H9 (cell line): ENCODE measurements around the gene SIKE1. TPM values are rescaled to one million over a fixed set of nuclear protein-coding genes. Genes with fewer than 3 reads are reported as not detected.
"Not testable (repeated sequence)": the region's sequence is repeated elsewhere in the genome, so short reads cannot be mapped to it uniquely, and the experiment has no call there.

ENCODE experiments used
- DNase-seq: peaks from one replicate; pipeline ENCODE4 v3.0.0-alpha.2; 2017
- H2AFZ ChIP-seq: one replicate; pipeline ENCODE4 v1.6.1; 2013; ENCODE audit warnings: mild to moderate bottlenecking, low read length, control low read depth, moderate library complexity
- H2AK5ac ChIP-seq: 2 replicates; pipeline ENCODE4 v1.6.1; 2013; ENCODE audit warnings: low read length, control low read depth, mixed read lengths; ENCODE audit not compliant: insufficient read length
- H2BK120ac ChIP-seq: one replicate; pipeline ENCODE4 v1.6.1; 2013; ENCODE audit warnings: low read depth, mild to moderate bottlenecking, low read length, control low read depth, inconsistent platforms; ENCODE audit not compliant: poor library complexity, severe bottlenecking
- H2BK12ac ChIP-seq: 2 replicates; pipeline ENCODE4 v1.6.1; 2013; ENCODE audit warnings: low read length, control low read depth, mixed read lengths, low read depth; ENCODE audit not compliant: insufficient read length
- H2BK15ac ChIP-seq: 2 replicates; pipeline ENCODE4 v1.6.1; 2013; ENCODE audit warnings: low read depth, low read length, control low read depth
- H2BK20ac ChIP-seq: one replicate; pipeline ENCODE4 v1.6.1; 2013; ENCODE audit warnings: low read depth, mild to moderate bottlenecking, low read length, control low read depth, inconsistent platforms; ENCODE audit not compliant: poor library complexity, severe bottlenecking
- H2BK5ac ChIP-seq: 2 replicates; pipeline ENCODE4 v1.6.1; 2013; ENCODE audit warnings: low read length, control low read depth, mixed read lengths; ENCODE audit not compliant: insufficient read length
- H3K14ac ChIP-seq: 2 replicates; pipeline ENCODE4 v1.6.1; 2013; ENCODE audit warnings: low read length, control low read depth; ENCODE audit not compliant: insufficient read depth
- H3K18ac ChIP-seq: 2 replicates; pipeline ENCODE4 v1.6.1; 2013; ENCODE audit warnings: low read depth, mild to moderate bottlenecking, mixed read lengths, low read length, control low read depth; ENCODE audit not compliant: insufficient read length
- H3K23ac ChIP-seq: 2 replicates; pipeline ENCODE4 v1.6.1; 2013; ENCODE audit warnings: low read length, control low read depth, mixed read lengths, low read depth; ENCODE audit not compliant: insufficient read length
- H3K23me2 ChIP-seq: 2 replicates; pipeline ENCODE4 v1.6.1; 2013; ENCODE audit warnings: low read depth, mild to moderate bottlenecking, mixed read lengths, low read length, control low read depth; ENCODE audit not compliant: insufficient read length, poor library complexity, severe bottlenecking
- H3K27ac ChIP-seq: 2 replicates; pipeline ENCODE4 v1.5.1; 2013; ENCODE audit warnings: low read length, control low read depth, mixed read lengths, low read depth; ENCODE audit not compliant: insufficient read length
- H3K27me3 ChIP-seq: 2 replicates; pipeline ENCODE4 v1.6.1; 2013; ENCODE audit warnings: low read length, control low read depth, inconsistent platforms; ENCODE audit not compliant: insufficient read depth
- H3K4ac ChIP-seq: 2 replicates; pipeline ENCODE4 v1.6.1; 2013; ENCODE audit warnings: low read depth, mild to moderate bottlenecking, control low read depth, inconsistent platforms, low read length, moderate library complexity
- H3K4me1 ChIP-seq: 2 replicates; pipeline ENCODE4 v1.6.1; 2013; ENCODE audit warnings: low read length, control low read depth, inconsistent platforms; ENCODE audit not compliant: insufficient read depth
- H3K4me2 ChIP-seq: 2 replicates; pipeline ENCODE4 v1.6.1; 2013; ENCODE audit warnings: low read length, control low read depth, mixed read lengths; ENCODE audit not compliant: insufficient read length, insufficient read depth
- H3K56ac ChIP-seq: 2 replicates; pipeline ENCODE4 v1.6.1; 2013; ENCODE audit warnings: low read depth, mild to moderate bottlenecking, mixed read lengths, low read length, control low read depth; ENCODE audit not compliant: insufficient read length
- H3K79me1 ChIP-seq: 2 replicates; pipeline ENCODE4 v1.6.1; 2013; ENCODE audit warnings: low read depth, mild to moderate bottlenecking, moderate library complexity, low read length, control low read depth, inconsistent platforms; ENCODE audit not compliant: insufficient read depth, poor library complexity, severe bottlenecking
- H3K79me2 ChIP-seq: 2 replicates; pipeline ENCODE4 v1.6.1; 2013; ENCODE audit warnings: low read length, control low read depth, inconsistent platforms; ENCODE audit not compliant: insufficient read depth
- H3K9ac ChIP-seq: 2 replicates; pipeline ENCODE4 v1.6.1; 2013; ENCODE audit warnings: low read length, control low read depth, mixed read lengths; ENCODE audit not compliant: insufficient read length; ENCODE audit errors: extremely low read depth
- H3K9me3 ChIP-seq: one replicate; pipeline ENCODE4 v1.6.1; 2013; ENCODE audit warnings: low read depth, low read length, inconsistent platforms; ENCODE audit not compliant: control insufficient read depth
- H3T11ph ChIP-seq: one replicate; pipeline ENCODE4 v1.6.1; 2013; ENCODE audit warnings: mild to moderate bottlenecking, low read length, control low read depth, inconsistent platforms
- H4K20me1 ChIP-seq: one replicate; pipeline ENCODE4 v1.6.1; 2013; ENCODE audit not compliant: control insufficient read depth, insufficient read length, insufficient read depth
- H4K5ac ChIP-seq: 2 replicates; pipeline ENCODE4 v1.6.1; 2013; ENCODE audit warnings: low read depth, mild to moderate bottlenecking, mixed read lengths, low read length, control low read depth; ENCODE audit not compliant: insufficient read length
- H4K8ac ChIP-seq: replicated peaks from 2 replicates; pipeline ENCODE4 v1.6.1; 2013; ENCODE audit warnings: low read length, control low read depth, mixed read lengths, low read depth; ENCODE audit not compliant: insufficient read length
- H4K91ac ChIP-seq: 2 replicates; pipeline ENCODE4 v1.6.1; 2013; ENCODE audit warnings: low read depth, mild to moderate bottlenecking, moderate library complexity, mixed read lengths, low read length, control low read depth; ENCODE audit not compliant: insufficient read length
- H3K27ac Mint-ChIP-seq, 3 experiments: 2 replicates in 2 of 3; 3 replicates in 1 of 3; pipeline ENCODE4 v1.8.0; 2020 to 2021; ENCODE audit warnings: mixed read lengths in 3 of 3, mild to moderate bottlenecking in 1 of 3, moderate library complexity in 1 of 3
- H3K27me3 Mint-ChIP-seq: 2 replicates; pipeline ENCODE4 v1.8.0; 2021; ENCODE audit warnings: low read depth, mild to moderate bottlenecking, moderate library complexity, mixed read lengths
- H3K36me3 Mint-ChIP-seq, 3 experiments: 2 replicates in 2 of 3; 3 replicates in 1 of 3; pipeline ENCODE4 v1.8.0; 2020 to 2021; ENCODE audit warnings: low read depth in 3 of 3, mixed read lengths in 3 of 3; ENCODE audit not compliant: insufficient read depth in 1 of 3
- H3K4me1 Mint-ChIP-seq, 2 experiments: 2 replicates each; pipeline ENCODE4 v1.8.0; 2020; ENCODE audit warnings: mixed read lengths in 2 of 2
- H3K4me3 Mint-ChIP-seq, 2 experiments: 2 replicates in 1 of 2; 3 replicates in 1 of 2; pipeline ENCODE4 v1.8.0; 2020 to 2021; ENCODE audit warnings: mild to moderate bottlenecking in 2 of 2, mixed read lengths in 2 of 2, moderate library complexity in 1 of 2
- H3K9me3 Mint-ChIP-seq, 2 experiments: 2 replicates in 1 of 2; 3 replicates in 1 of 2; pipeline ENCODE4 v1.8.0; 2020; ENCODE audit warnings: mild to moderate bottlenecking in 2 of 2, mixed read lengths in 2 of 2, moderate library complexity in 1 of 2
- WGBS: extraction: QIAGEN DNeasy Blood & Tissue Kit; methylation state at CpG from one replicate; pipeline ENCODE4 v1.1.7; 2013; ENCODE audit warnings: missing lambda C conversion rate, low lambda C conversion rate, mixed read lengths; ENCODE audit not compliant: insufficient read length; ENCODE audit errors: extremely low coverage; 5-methylcytosine and 5-hydroxymethylcytosine counted together
- total RNA-seq: library from RNA; stranded (reverse); gene quantifications from 2 replicates; pipeline ENCODE4 v1.2.1, GENCODE V29; 2021
- TF ChIP-seq, protein P1 (sequence below): fragments of 200-600 bp; sonication (generic); conservative IDR thresholded peaks from 3 replicates; pipeline ENCODE4 v1.8.0; 2021; ENCODE audit warnings: antibody characterized with exemption, mild to moderate bottlenecking

SIKE1 gene
- total RNA-seq, 1 experiment from 2014 or later: 75.3 TPM

DNA sequence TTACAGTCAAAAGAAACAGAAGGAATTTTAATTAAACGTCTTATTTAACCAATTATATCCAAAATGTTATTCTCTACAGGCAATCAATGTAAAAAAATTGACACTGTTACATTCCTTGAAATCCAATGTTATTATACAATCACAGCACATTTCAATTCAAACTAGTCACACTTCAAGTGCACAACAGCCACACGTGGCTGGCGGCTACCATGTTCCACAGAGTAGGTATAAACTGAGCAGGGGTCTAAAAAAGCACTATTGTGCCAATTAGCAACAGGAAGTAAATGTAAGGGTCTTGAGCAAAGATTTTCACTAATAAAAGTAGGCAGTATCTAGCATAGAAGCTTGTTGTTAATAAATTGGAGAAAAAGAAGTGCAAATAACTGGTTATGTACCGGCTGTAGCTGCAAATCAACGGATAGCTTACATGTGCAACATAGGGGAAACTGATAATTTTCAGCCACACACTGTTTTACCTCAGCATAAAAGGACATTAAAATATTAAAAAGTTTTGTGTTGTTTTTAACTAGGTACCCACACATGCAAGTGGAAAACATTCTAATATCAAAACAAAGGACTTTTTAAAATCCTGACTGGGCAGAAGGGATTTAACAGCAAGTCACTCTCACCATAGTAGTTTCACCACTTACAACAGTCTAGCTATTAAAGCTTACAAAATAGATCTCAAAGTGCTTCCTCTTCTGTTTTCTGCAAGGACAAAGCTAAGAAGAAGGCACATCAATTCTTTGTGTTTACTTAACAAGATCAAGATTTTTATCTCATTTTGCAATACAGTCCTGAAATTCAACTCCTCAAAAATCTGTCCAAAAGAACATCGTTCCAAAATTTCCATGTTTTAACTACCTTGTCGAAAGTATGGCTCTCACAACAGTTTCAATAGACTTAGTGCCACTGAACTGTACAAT is 25.2 kb downstream of the SIKE1 start:
- no peak overlapping the region for H3K27ac ChIP-seq

DNA sequence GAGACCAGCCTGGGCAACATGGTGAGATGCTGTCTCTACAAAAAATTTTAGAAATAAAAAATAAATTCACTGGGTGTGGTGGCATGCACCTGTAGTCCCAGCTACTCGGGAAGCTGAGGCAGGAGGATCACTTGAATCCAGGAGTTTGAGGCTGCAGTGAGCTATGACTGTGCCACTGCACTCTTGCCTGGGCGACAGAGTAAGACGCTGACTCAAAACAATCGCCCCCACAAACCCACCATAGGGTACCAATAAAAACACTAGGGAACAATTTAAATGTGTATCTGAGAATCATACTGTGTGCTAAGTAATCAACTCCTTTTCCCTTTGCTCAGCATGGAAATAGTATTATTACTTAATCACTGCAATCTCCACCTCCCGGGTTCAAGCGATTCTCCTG is 26.8 kb downstream of the SIKE1 start:
- H3K79me1 ChIP-seq, H3K4ac ChIP-seq, H3K9me3 Mint-ChIP-seq, H3K27ac ChIP-seq, H3K9me3 ChIP-seq, H2BK5ac ChIP-seq, H2BK12ac ChIP-seq, H3K27ac Mint-ChIP-seq, H2BK120ac ChIP-seq, H3K27me3 ChIP-seq, H2BK20ac ChIP-seq, H2BK15ac ChIP-seq, H4K5ac ChIP-seq, H3K23me2 ChIP-seq, H3T11ph ChIP-seq, H3K9ac ChIP-seq, H2AK5ac ChIP-seq, H4K91ac ChIP-seq, H4K8ac ChIP-seq, H2AFZ ChIP-seq, H3K23ac ChIP-seq, H3K27me3 Mint-ChIP-seq, H3K18ac ChIP-seq, H3K56ac ChIP-seq, H3K14ac ChIP-seq, H3K4me1 ChIP-seq, H4K20me1 ChIP-seq, DNase-seq: not testable (repeated sequence)
- H3K79me2 ChIP-seq: peaks cover 69% of the 10 kb centered on the region
- WGBS: no CpG with 5 or more reads among the region's 6 CpGs
- peaks cover 52 to 54% of the 10 kb centered on the region in 2 experiments for H3K4me1 Mint-ChIP-seq
- peak overlapping the region; percentile 8 to 67; a peak in 2 of 5 replicates for H3K4me3 Mint-ChIP-seq
- H3K4me2 ChIP-seq: peak overlapping the region; percentile 30
- H3K36me3 Mint-ChIP-seq: peaks cover 22 to 51% (median 49%) of the 10 kb centered on the region in 3 experiments

More for the DNA sequence above, 25.2 kb downstream of the SIKE1 start:
- H4K8ac ChIP-seq: no peak overlapping the region
- no peak overlapping the region for H3K4ac ChIP-seq
- Mint-ChIP-seq H3K4me1 (peaks cover 52 to 54% of the 10 kb centered on the region in 2 experiments), H3K9me3 (no peaks in the 10 kb centered on the region; a peak in 2 of 5 replicates), H3K4me3 (peak overlapping the region; percentile 100), H3K27me3 (peaks cover 1% of the 10 kb centered on the region; the same call in 1 of the 2 replicates), H3K36me3 (peaks cover 12 to 36% (median 33%) of the 10 kb centered on the region in 3 experiments), H3K27ac (peak overlapping the region; percentile 37 to 68 (median 62); a peak in 4 of 7 replicates)
- H4K91ac ChIP-seq: no peak overlapping the region
- H3K9me3 ChIP-seq: no peaks in the 10 kb centered on the region
- DNase-seq: no peak
- H3T11ph ChIP-seq: no peak overlapping the region
- H4K20me1 ChIP-seq: peaks cover 3% of the 10 kb centered on the region
- H4K5ac ChIP-seq: no peak overlapping the region
- H2AK5ac ChIP-seq: no peak overlapping the region
- no peak overlapping the region for H3K23ac ChIP-seq
- H2BK12ac ChIP-seq: no peak overlapping the region
- no peak overlapping the region for H2BK5ac ChIP-seq
- H3K79me1 ChIP-seq: peaks cover 5% of the 10 kb centered on the region
- H3K56ac ChIP-seq: no peak overlapping the region
- peak overlapping the region; percentile 77 for H3K4me2 ChIP-seq
- no CpG with 5 or more reads among the region's 7 CpGs for WGBS
- H3K14ac ChIP-seq: no peak overlapping the region
- H3K9ac ChIP-seq: no peak overlapping the region
- TF ChIP-seq, protein P1, sequence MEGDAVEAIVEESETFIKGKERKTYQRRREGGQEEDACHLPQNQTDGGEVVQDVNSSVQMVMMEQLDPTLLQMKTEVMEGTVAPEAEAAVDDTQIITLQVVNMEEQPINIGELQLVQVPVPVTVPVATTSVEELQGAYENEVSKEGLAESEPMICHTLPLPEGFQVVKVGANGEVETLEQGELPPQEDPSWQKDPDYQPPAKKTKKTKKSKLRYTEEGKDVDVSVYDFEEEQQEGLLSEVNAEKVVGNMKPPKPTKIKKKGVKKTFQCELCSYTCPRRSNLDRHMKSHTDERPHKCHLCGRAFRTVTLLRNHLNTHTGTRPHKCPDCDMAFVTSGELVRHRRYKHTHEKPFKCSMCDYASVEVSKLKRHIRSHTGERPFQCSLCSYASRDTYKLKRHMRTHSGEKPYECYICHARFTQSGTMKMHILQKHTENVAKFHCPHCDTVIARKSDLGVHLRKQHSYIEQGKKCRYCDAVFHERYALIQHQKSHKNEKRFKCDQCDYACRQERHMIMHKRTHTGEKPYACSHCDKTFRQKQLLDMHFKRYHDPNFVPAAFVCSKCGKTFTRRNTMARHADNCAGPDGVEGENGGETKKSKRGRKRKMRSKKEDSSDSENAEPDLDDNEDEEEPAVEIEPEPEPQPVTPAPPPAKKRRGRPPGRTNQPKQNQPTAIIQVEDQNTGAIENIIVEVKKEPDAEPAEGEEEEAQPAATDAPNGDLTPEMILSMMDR: no peak
- H2AFZ ChIP-seq: no peak overlapping the region
- H3K23me2 ChIP-seq: peaks cover 3% of the 10 kb centered on the region
- H3K79me2 ChIP-seq: peaks cover 60% of the 10 kb centered on the region
- H3K4me1 ChIP-seq: peaks cover 9% of the 10 kb centered on the region; the same call in 1 of the 2 replicates
- no peak overlapping the region for H2BK20ac ChIP-seq
- H3K27me3 ChIP-seq: no peaks in the 10 kb centered on the region
- no peak overlapping the region for H3K18ac ChIP-seq
- H2BK120ac ChIP-seq: no peak overlapping the region
- H2BK15ac ChIP-seq: no peak overlapping the region
